Measurements from ENCODE around the gene PEDS1.

GRCh38 chr20:50145566-50145965 is 8.0 kb downstream of the PEDS1 start:
- no peak for TF ChIP-seq ZNF219 (CRISPR knock-in tag; IDR thresholded peaks at IDR 0.05; ENCODE audit: borderline replicate concordance)
- no peak for TF ChIP-seq CTCF (IDR thresholded peaks at IDR 0.05)
- TF ChIP-seq, protein P1, sequence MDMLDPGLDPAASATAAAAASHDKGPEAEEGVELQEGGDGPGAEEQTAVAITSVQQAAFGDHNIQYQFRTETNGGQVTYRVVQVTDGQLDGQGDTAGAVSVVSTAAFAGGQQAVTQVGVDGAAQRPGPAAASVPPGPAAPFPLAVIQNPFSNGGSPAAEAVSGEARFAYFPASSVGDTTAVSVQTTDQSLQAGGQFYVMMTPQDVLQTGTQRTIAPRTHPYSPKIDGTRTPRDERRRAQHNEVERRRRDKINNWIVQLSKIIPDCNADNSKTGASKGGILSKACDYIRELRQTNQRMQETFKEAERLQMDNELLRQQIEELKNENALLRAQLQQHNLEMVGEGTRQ (CRISPR knock-in tag; IDR thresholded peaks at IDR 0.05), result no peak
- TF ChIP-seq, protein P2, sequence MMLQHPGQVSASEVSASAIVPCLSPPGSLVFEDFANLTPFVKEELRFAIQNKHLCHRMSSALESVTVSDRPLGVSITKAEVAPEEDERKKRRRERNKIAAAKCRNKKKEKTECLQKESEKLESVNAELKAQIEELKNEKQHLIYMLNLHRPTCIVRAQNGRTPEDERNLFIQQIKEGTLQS (CRISPR knock-in tag; conservative IDR thresholded peaks at IDR 0.05), result no peak
- TF ChIP-seq, protein P3, sequence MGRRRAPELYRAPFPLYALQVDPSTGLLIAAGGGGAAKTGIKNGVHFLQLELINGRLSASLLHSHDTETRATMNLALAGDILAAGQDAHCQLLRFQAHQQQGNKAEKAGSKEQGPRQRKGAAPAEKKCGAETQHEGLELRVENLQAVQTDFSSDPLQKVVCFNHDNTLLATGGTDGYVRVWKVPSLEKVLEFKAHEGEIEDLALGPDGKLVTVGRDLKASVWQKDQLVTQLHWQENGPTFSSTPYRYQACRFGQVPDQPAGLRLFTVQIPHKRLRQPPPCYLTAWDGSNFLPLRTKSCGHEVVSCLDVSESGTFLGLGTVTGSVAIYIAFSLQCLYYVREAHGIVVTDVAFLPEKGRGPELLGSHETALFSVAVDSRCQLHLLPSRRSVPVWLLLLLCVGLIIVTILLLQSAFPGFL (CRISPR knock-in tag; IDR thresholded peaks at IDR 0.05; ENCODE audit: borderline replicate concordance), result no peak
- no peak for TF ChIP-seq SOX15 (CRISPR knock-in tag; IDR thresholded peaks at IDR 0.05)
- TF ChIP-seq NFE2L1 (CRISPR knock-in tag; IDR thresholded peaks at IDR 0.05), result no peak
- TF ChIP-seq TCF7 (CRISPR knock-in tag; IDR thresholded peaks at IDR 0.05; ENCODE audit: low read depth), result no peak
- TF ChIP-seq FOXJ3 (CRISPR knock-in tag; IDR thresholded peaks at IDR 0.05; ENCODE audit: borderline replicate concordance), result no peak
- TF ChIP-seq ETV6 (CRISPR knock-in tag; IDR thresholded peaks at IDR 0.05), result no peak
- no peak for TF ChIP-seq E2F4 (CRISPR knock-in tag; IDR thresholded peaks at IDR 0.05; ENCODE audit: borderline replicate concordance, low read depth)
- TF ChIP-seq CREB1 (CRISPR knock-in tag; IDR thresholded peaks at IDR 0.05), result no peak
